HG03103 (cell line): Measurements from ENCODE around the gene CHDH.

Experiments
- ATAC-seq: cut with Tn5 transposase; IDR thresholded peaks from one replicate; pipeline ENCODE4 v1.9.1; 2021; ENCODE audit warnings: low read depth; ENCODE audit not compliant: unreplicated experiment

Gene CHDH

GRCh38 chr3:53846134-53846850, at the start of gene CHDH, which contains the start of gene IL17RB:
TSS of gene CHDH (minus strand) at chr3:53846419. CDS start at chr3:53824008, 22,411 bp downstream.
TSS of gene IL17RB (plus strand) at chr3:53846568. CDS start at chr3:53846589, 21 bp downstream.
- ATAC-seq = peak; percentile 47

GRCh38 chr3:53892286-53892637, 46.0 kb upstream of the CHDH start:
- ATAC-seq = no peak

- peak; percentile 94 for ATAC-seq
Observed at GRCh38 chr3:53891497-53892285, 45.5 kb upstream of the CHDH start, which contains the start of gene SELENOK. TSS of gene SELENOK (minus strand) at chr3:53891859.

- ATAC-seq = no peak
Observed at GRCh38 chr3:53890726-53891475, 44.7 kb upstream of the CHDH start.

- ATAC-seq = no peak
Observed at GRCh38 chr3:53888232-53888631, 42.0 kb upstream of the CHDH start.

GRCh38 chr3:53887446-53887845, 41.2 kb upstream of the CHDH start:
- no peak for ATAC-seq

GRCh38 chr3:53885239-53885638, 39.0 kb upstream of the CHDH start:
- ATAC-seq = no peak

- no peak for ATAC-seq
Observed at GRCh38 chr3:53884623-53885022, 38.4 kb upstream of the CHDH start.

GRCh38 chr3:53883008-53883407, 36.8 kb upstream of the CHDH start:
- ATAC-seq = no peak

GRCh38 chr3:53881691-53882593, 35.7 kb upstream of the CHDH start, which contains the start of gene ACTR8:
TSS of gene ACTR8 (minus strand) at chr3:53882152. CDS start at chr3:53882101, 51 bp downstream.
- peak; percentile 84 for ATAC-seq

- ATAC-seq = no peak
Observed at GRCh38 chr3:53880396-53881345, 34.5 kb upstream of the CHDH start.

GRCh38 chr3:53865732-53866499, 19.7 kb upstream of the CHDH start:
- no peak for ATAC-seq

GRCh38 chr3:53863145-53863544, 16.9 kb upstream of the CHDH start:
- no peak for ATAC-seq

GRCh38 chr3:53862241-53862640, 16.0 kb upstream of the CHDH start:
- no peak for ATAC-seq

- ATAC-seq = no peak
Observed at GRCh38 chr3:53860196-53860595, 14.0 kb upstream of the CHDH start.

GRCh38 chr3:53859178-53859577, 13.0 kb upstream of the CHDH start:
- ATAC-seq = no peak

GRCh38 chr3:53858096-53858741, 12.0 kb upstream of the CHDH start:
- ATAC-seq = no peak

- ATAC-seq = no peak
Observed at GRCh38 chr3:53856964-53857363, 10.7 kb upstream of the CHDH start.
